Trophoblast cell (in vitro differentiated cells and primary cell): ENCODE measurements around the gene ING2.
A peak's percentile ranks its signal among the peaks of the same experiment; 100 is the strongest.

ENCODE experiments used
- DNase-seq, 2 donors: peaks; one replicate each; pipeline ENCODE4 v3.0.0-alpha.2; 2016
- H2AFZ ChIP-seq: 2 replicates; pipeline ENCODE4 v1.6.1; 2013; ENCODE audit warnings: low read length, moderate library complexity, mild to moderate bottlenecking; ENCODE audit not compliant: insufficient read depth, poor library complexity
- H2AK5ac ChIP-seq: 2 replicates; pipeline ENCODE4 v1.6.1; 2013; ENCODE audit warnings: mild to moderate bottlenecking, low read length
- H2BK120ac ChIP-seq: 2 replicates; pipeline ENCODE4 v1.6.1; 2013; ENCODE audit warnings: low read length, mild to moderate bottlenecking, moderate library complexity; ENCODE audit not compliant: insufficient read depth, poor library complexity
- H2BK12ac ChIP-seq: 2 replicates; pipeline ENCODE4 v1.6.1; 2013; ENCODE audit warnings: mild to moderate bottlenecking, low read length, moderate library complexity
- H2BK5ac ChIP-seq: 2 replicates; pipeline ENCODE4 v1.6.1; 2013; ENCODE audit warnings: low read length, low read depth, moderate library complexity, mild to moderate bottlenecking; ENCODE audit not compliant: poor library complexity
- H3K14ac ChIP-seq: 2 replicates; pipeline ENCODE4 v1.6.1; 2013; ENCODE audit warnings: mild to moderate bottlenecking, low read length
- H3K18ac ChIP-seq: 2 replicates; pipeline ENCODE4 v1.6.1; 2013; ENCODE audit warnings: mild to moderate bottlenecking, low read length
- H3K23ac ChIP-seq: 2 replicates; pipeline ENCODE4 v1.6.1; 2013; ENCODE audit warnings: low read length
- H3K27ac ChIP-seq: 2 replicates; pipeline ENCODE4 v1.5.1; 2013; ENCODE audit warnings: low read depth, mild to moderate bottlenecking, inconsistent platforms, low read length, moderate library complexity
- H3K27me3 ChIP-seq: 2 replicates; pipeline ENCODE4 v1.6.1; 2013; ENCODE audit warnings: inconsistent platforms, mild to moderate bottlenecking, low read length, moderate library complexity; ENCODE audit not compliant: insufficient read depth
- H3K36me3 ChIP-seq, 2 experiments: 1 replicate in 1 of 2; 2 replicates in 1 of 2; pipeline ENCODE4 v1.6.1; 2013; ENCODE audit warnings: low read length in 2 of 2, mild to moderate bottlenecking in 2 of 2, moderate library complexity in 1 of 2; ENCODE audit not compliant: insufficient read depth in 2 of 2, control insufficient read depth in 1 of 2
- H3K4ac ChIP-seq: 2 replicates; pipeline ENCODE4 v1.6.1; 2013; ENCODE audit warnings: low read depth, mild to moderate bottlenecking, low read length, moderate library complexity
- H3K4me1 ChIP-seq, 2 experiments: 1 replicate in 1 of 2; 2 replicates in 1 of 2; pipeline ENCODE4 v1.6.1; 2013; ENCODE audit warnings: low read length in 2 of 2, mild to moderate bottlenecking in 2 of 2, moderate library complexity in 1 of 2; ENCODE audit not compliant: insufficient read depth in 2 of 2, control insufficient read depth in 1 of 2
- H3K4me2 ChIP-seq: 2 replicates; pipeline ENCODE4 v1.6.1; 2013; ENCODE audit warnings: inconsistent platforms, mild to moderate bottlenecking, low read length, moderate library complexity
- H3K4me3 ChIP-seq: 2 replicates; pipeline ENCODE4 v1.5.1; 2013; ENCODE audit warnings: mild to moderate bottlenecking, low read depth, low read length, inconsistent platforms
- H3K79me1 ChIP-seq: one replicate; pipeline ENCODE4 v1.6.1; 2013; ENCODE audit warnings: low read length
- H3K79me2 ChIP-seq: 2 replicates; pipeline ENCODE4 v1.6.1; 2013; ENCODE audit warnings: low read length, mild to moderate bottlenecking; ENCODE audit not compliant: control insufficient read depth, insufficient read depth, poor library complexity
- H3K9ac ChIP-seq: 2 replicates; pipeline ENCODE4 v1.6.1; 2013; ENCODE audit warnings: mild to moderate bottlenecking, low read length
- H3K9me3 ChIP-seq: 2 replicates; pipeline ENCODE4 v1.6.1; 2013; ENCODE audit warnings: low read depth, mild to moderate bottlenecking, control low read depth, inconsistent platforms, low read length; ENCODE audit not compliant: insufficient read depth
- H4K12ac ChIP-seq: 2 replicates; pipeline ENCODE4 v1.6.1; 2013; ENCODE audit warnings: low read depth, mild to moderate bottlenecking, low read length, moderate library complexity
- H4K8ac ChIP-seq: 2 replicates; pipeline ENCODE4 v1.6.1; 2013; ENCODE audit warnings: low read depth, mild to moderate bottlenecking, low read length, moderate library complexity
- H4K91ac ChIP-seq: one replicate; pipeline ENCODE4 v1.6.1; 2013; ENCODE audit warnings: low read depth, mild to moderate bottlenecking, low read length, moderate library complexity
- WGBS: extraction: QIAGEN DNeasy Blood & Tissue Kit; methylation state at CpG from one replicate; pipeline ENCODE4 v1.1.7; 2013; ENCODE audit warnings: missing lambda C conversion rate; ENCODE audit not compliant: insufficient read length, insufficient coverage; ENCODE audit errors: extremely low coverage; 5-methylcytosine and 5-hydroxymethylcytosine counted together

Gene ING2

GRCh38 chr4:183532821-183533220 lies 28.0 kb downstream of the ING2 start:
- DNase-seq = no peak
- Histone ChIP-seq H3K23ac (no peak overlapping the region), H4K91ac (no peak overlapping the region), H2AK5ac (no peak overlapping the region), H3K18ac (no peak overlapping the region), H3K27ac (no peak overlapping the region), H4K12ac (no peak overlapping the region), H3K4me3 (no peak overlapping the region), H2BK12ac (no peak overlapping the region), H2AFZ (no peak overlapping the region), H3K9me3 (no peaks in the 10 kb centered on the region), H3K14ac (no peak overlapping the region), H3K79me2 (no peaks in the 10 kb centered on the region), H3K79me1 (no peaks in the 10 kb centered on the region), H2BK5ac (no peak overlapping the region), H3K9ac (no peak overlapping the region), H3K27me3 (no peaks in the 10 kb centered on the region), H4K8ac (no peak overlapping the region), H3K4me1 (peaks cover 0 to 2% of the 10 kb centered on the region in 2 experiments), H2BK120ac (no peak overlapping the region), H3K4ac (no peak overlapping the region), H3K36me3 (no peaks in the 10 kb centered on the region), H3K4me2 (no peak overlapping the region)
- WGBS = no CpG with 5 or more reads among the region's 4 CpGs

GRCh38 chr4:183533698-183534097 lies 28.8 kb downstream of the ING2 start:
- Histone ChIP-seq H2AFZ (no peak overlapping the region), H3K9ac (no peak overlapping the region), H2BK120ac (no peak overlapping the region), H3K14ac (no peak overlapping the region), H4K12ac (no peak overlapping the region), H2BK12ac (no peak overlapping the region), H3K4me1 (peaks cover 0 to 2% of the 10 kb centered on the region in 2 experiments), H3K23ac (no peak overlapping the region), H3K79me2 (no peaks in the 10 kb centered on the region), H3K9me3 (no peaks in the 10 kb centered on the region), H4K91ac (no peak overlapping the region), H3K36me3 (no peaks in the 10 kb centered on the region), H3K79me1 (no peaks in the 10 kb centered on the region), H3K4me3 (no peak overlapping the region), H2BK5ac (no peak overlapping the region), H4K8ac (no peak overlapping the region), H2AK5ac (no peak overlapping the region), H3K27ac (no peak overlapping the region), H3K4ac (no peak overlapping the region), H3K4me2 (no peak overlapping the region), H3K27me3 (no peaks in the 10 kb centered on the region), H3K18ac (no peak overlapping the region)
- peak in 1 of 2 donors; percentile 25 for DNase-seq
- WGBS = no CpG with 5 or more reads among the region's 23 CpGs

GRCh38 chr4:183540410-183541009 lies 35.7 kb downstream of the ING2 start:
- no peak overlapping the region for H2AK5ac ChIP-seq
- no peak overlapping the region for H2AFZ ChIP-seq
- DNase-seq = no peak
- no peak overlapping the region for H4K91ac ChIP-seq
- H3K79me1 ChIP-seq = peaks cover 4% of the 10 kb centered on the region
- no peaks in the 10 kb centered on the region for H3K36me3 ChIP-seq
- H3K27me3 ChIP-seq = no peaks in the 10 kb centered on the region
- no peak overlapping the region for H3K4me3 ChIP-seq
- no peak overlapping the region for H3K23ac ChIP-seq
- no peak overlapping the region for H4K12ac ChIP-seq
- no CpG with 5 or more reads among the region's 13 CpGs for WGBS
- no peak overlapping the region for H2BK5ac ChIP-seq
- H3K14ac ChIP-seq = no peak overlapping the region
- H3K4me1 ChIP-seq = peaks cover 7 to 9% of the 10 kb centered on the region in 2 experiments
- no peaks in the 10 kb centered on the region for H3K9me3 ChIP-seq
- no peak overlapping the region for H2BK12ac ChIP-seq
- no peak overlapping the region for H2BK120ac ChIP-seq
- no peak overlapping the region for H3K4ac ChIP-seq
- no peak overlapping the region for H3K27ac ChIP-seq
- H3K9ac ChIP-seq = no peak overlapping the region
- no peak overlapping the region for H3K18ac ChIP-seq
- no peaks in the 10 kb centered on the region for H3K79me2 ChIP-seq
- H4K8ac ChIP-seq = no peak overlapping the region
- H3K4me2 ChIP-seq = no peak overlapping the region

GRCh38 chr4:183541010-183541751 lies 36.3 kb downstream of the ING2 start:
- Histone ChIP-seq H2AK5ac (no peak overlapping the region), H3K9ac (no peak overlapping the region), H3K4me3 (no peak overlapping the region), H3K18ac (no peak overlapping the region), H2BK12ac (no peak overlapping the region), H2AFZ (no peak overlapping the region), H2BK120ac (no peak overlapping the region), H4K12ac (no peak overlapping the region), H3K36me3 (no peaks in the 10 kb centered on the region), H2BK5ac (no peak overlapping the region), H3K14ac (no peak overlapping the region), H3K79me1 (peaks cover 4% of the 10 kb centered on the region), H4K91ac (no peak overlapping the region), H3K4me1 (peaks cover 7 to 9% of the 10 kb centered on the region in 2 experiments), H3K27ac (no peak overlapping the region), H3K23ac (no peak overlapping the region), H3K27me3 (no peaks in the 10 kb centered on the region), H3K4ac (no peak overlapping the region), H3K79me2 (no peaks in the 10 kb centered on the region), H3K4me2 (no peak overlapping the region), H3K9me3 (no peaks in the 10 kb centered on the region), H4K8ac (no peak overlapping the region)
- peak in 1 of 2 donors; percentile 38 for DNase-seq
- no CpG with 5 or more reads among the region's 13 CpGs for WGBS
